Endometrium (tissue), 2 donors: Measurements from ENCODE around the gene CNEP1R1.
"Not testable (repeated sequence)": the region's sequence is repeated elsewhere in the genome, so short reads cannot be mapped to it uniquely, and the experiment has no call there.

Experiments
- FAIRE-seq: peaks from 2 replicates; lab custom pipeline; 2012; peaks lifted over from hg19 to GRCh38; lab: Jason Lieb, UNC
- donor health status: control.
- donor health status: control.

Gene CNEP1R1

GRCh38 chr16:50024684-50025536 is at the start of gene CNEP1R1:
TSS of gene CNEP1R1 (plus strand) at chr16:50025225. CDS start at chr16:50025316, 91 bp downstream.
- FAIRE-seq, result peak; percentile 95

GRCh38 chr16:49977427-49977826 is 47.6 kb upstream of the CNEP1R1 start:
- FAIRE-seq, result no peak

- no peak for FAIRE-seq
Measured at GRCh38 chr16:49978569-49979326, 46.3 kb upstream of the CNEP1R1 start.

- no peak for FAIRE-seq
Measured at GRCh38 chr16:49980166-49980565, 44.9 kb upstream of the CNEP1R1 start.

GRCh38 chr16:49986351-49987124 is 38.5 kb upstream of the CNEP1R1 start:
- FAIRE-seq, result no peak

- no peak for FAIRE-seq
Measured at GRCh38 chr16:49987381-49987780, 37.6 kb upstream of the CNEP1R1 start.

GRCh38 chr16:49992825-49993224 is 32.2 kb upstream of the CNEP1R1 start:
- no peak for FAIRE-seq

GRCh38 chr16:49993579-49993978 is 31.4 kb upstream of the CNEP1R1 start:
- no peak for FAIRE-seq

- FAIRE-seq, result no peak
Measured at GRCh38 chr16:49994006-49994405, 31.0 kb upstream of the CNEP1R1 start.

GRCh38 chr16:49995720-49996119 is 29.3 kb upstream of the CNEP1R1 start:
- FAIRE-seq, result no peak

GRCh38 chr16:49997721-49998251 is 27.2 kb upstream of the CNEP1R1 start:
- FAIRE-seq, result no peak

- FAIRE-seq, result no peak
Measured at GRCh38 chr16:49998991-49999390, 26.0 kb upstream of the CNEP1R1 start.

- no peak for FAIRE-seq
Measured at GRCh38 chr16:50001144-50001543, 23.9 kb upstream of the CNEP1R1 start.

- FAIRE-seq, result no peak
Measured at GRCh38 chr16:50002190-50002589, 22.8 kb upstream of the CNEP1R1 start.

- FAIRE-seq, result no peak
Measured at GRCh38 chr16:50004239-50004638, 20.8 kb upstream of the CNEP1R1 start.

GRCh38 chr16:50006964-50007363 is 18.1 kb upstream of the CNEP1R1 start:
- FAIRE-seq, result no peak

GRCh38 chr16:50007744-50008143 is 17.3 kb upstream of the CNEP1R1 start:
- FAIRE-seq, result no peak

- FAIRE-seq, result no peak
Measured at GRCh38 chr16:50010212-50010611, 14.8 kb upstream of the CNEP1R1 start.

GRCh38 chr16:50011707-50012106 is 13.3 kb upstream of the CNEP1R1 start:
- no peak for FAIRE-seq

GRCh38 chr16:50012182-50012581 is 12.8 kb upstream of the CNEP1R1 start:
- no peak for FAIRE-seq

GRCh38 chr16:50014211-50014610 is 10.8 kb upstream of the CNEP1R1 start:
- FAIRE-seq, result not testable (repeated sequence)

- FAIRE-seq, result no peak
Measured at GRCh38 chr16:50015631-50016030, 9.4 kb upstream of the CNEP1R1 start.
